ENCODE data around the gene RIOK3.
"Not testable (repeated sequence)": the region's sequence is repeated elsewhere in the genome, so short reads cannot be mapped to it uniquely, and the experiment has no call there.

The RIOK3 gene

GRCh38 chr18:23452728-23453679 lies at the start of gene RIOK3:
TSS of gene RIOK3 (plus strand) at chr18:23453287. CDS start at chr18:23453440, 153 bp downstream.
- peak; percentile 91 for DNase-seq

GRCh38 chr18:23403310-23403709 lies 49.8 kb upstream of the RIOK3 start:
- no peak for DNase-seq

- no peak for DNase-seq
Observed at GRCh38 chr18:23405636-23406035, 47.5 kb upstream of the RIOK3 start.

- no peak for DNase-seq
Observed at GRCh38 chr18:23406271-23406787, 46.8 kb upstream of the RIOK3 start.

- no peak for DNase-seq
Observed at GRCh38 chr18:23412351-23412964, 40.6 kb upstream of the RIOK3 start.

- DNase-seq = no peak
Observed at GRCh38 chr18:23415515-23415914, 37.6 kb upstream of the RIOK3 start.

- DNase-seq = no peak
Observed at GRCh38 chr18:23416298-23416697, 36.8 kb upstream of the RIOK3 start.

GRCh38 chr18:23421277-23421676 lies 31.8 kb upstream of the RIOK3 start:
- no peak for DNase-seq

GRCh38 chr18:23422751-23423418 lies 30.2 kb upstream of the RIOK3 start:
- peak; percentile 24 for DNase-seq

- DNase-seq = no peak
Observed at GRCh38 chr18:23424616-23425015, 28.5 kb upstream of the RIOK3 start.

GRCh38 chr18:23428821-23429220 lies 24.3 kb upstream of the RIOK3 start:
- DNase-seq = no peak

GRCh38 chr18:23429538-23429937 lies 23.5 kb upstream of the RIOK3 start:
- not testable (repeated sequence) for DNase-seq

GRCh38 chr18:23433360-23433759 lies 19.7 kb upstream of the RIOK3 start:
- DNase-seq = no peak

GRCh38 chr18:23437357-23438045 lies 15.6 kb upstream of the RIOK3 start:
- DNase-seq = peak; percentile 76

- DNase-seq = no peak
Observed at GRCh38 chr18:23438046-23438377, 15.1 kb upstream of the RIOK3 start.

- no peak for DNase-seq
Observed at GRCh38 chr18:23438608-23439366, 14.3 kb upstream of the RIOK3 start.

- DNase-seq = no peak
Observed at GRCh38 chr18:23440131-23440530, 13.0 kb upstream of the RIOK3 start.

- DNase-seq = no peak
Observed at GRCh38 chr18:23442958-23443357, 10.1 kb upstream of the RIOK3 start.

- no peak for DNase-seq
Observed at GRCh38 chr18:23448291-23448690, 4.8 kb upstream of the RIOK3 start.

GRCh38 chr18:23450022-23450421 lies 3.1 kb upstream of the RIOK3 start:
- DNase-seq = no peak

- no peak for DNase-seq
Observed at GRCh38 chr18:23451011-23451410, 2.1 kb upstream of the RIOK3 start.

- DNase-seq = no peak
Observed at GRCh38 chr18:23451491-23451890, 1.6 kb upstream of the RIOK3 start.

All from CD4-positive, alpha-beta T cell treated with Interleukin-10 for 1 hour (primary cell).